Cardiac septum (tissue), 1 donor: Measurements from ENCODE around the gene ZNF213. TPM values are rescaled to one million over a fixed set of nuclear protein-coding genes. Genes with fewer than 3 reads are reported as not detected.
A peak's percentile ranks its signal among the peaks of the same experiment; 100 is the strongest.

Experiments
- DNase-seq: peaks from one replicate; pipeline ENCODE4 v3.0.0-alpha.2; 2020; ENCODE audit warnings: low spot score
- intact Hi-C: fragments of 100-400 bp; cut with DNase I; formaldehyde crosslinking; loops from one replicate; pipeline ENCODE4 v1.14.0; 2022
- total RNA-seq: library from RNA; stranded (reverse); fragmentation: NEBNext Ultra II Directional; extraction: Animal tissue kit (Norgen Biotek cat#: 25700); gene quantifications from one replicate; pipeline ENCODE4 v1.2.1, GENCODE V29; 2021
- donor health status: DM: no; HTN: no; CAD: no.

Gene ZNF213
- total RNA-seq, 1 donor from 2014 or later, result 7.5 TPM

GRCh38 chr16:3099395-3099731 is 35.5 kb upstream of the ZNF213 start:
- intact Hi-C loops, result loop anchor here (5.0 kb wide), 1 partner anchor 37 kb away; no protein-coding TSS in a partner anchor
- DNase-seq, result no peak

GRCh38 chr16:3099732-3100499 is 34.9 kb upstream of the ZNF213 start:
- DNase-seq, result peak; percentile 96
- intact Hi-C loops, result loop anchor here (5.0 kb wide), 1 partner anchor 38 kb away; no protein-coding TSS in a partner anchor

- DNase-seq, result no peak
- intact Hi-C loops, result no loop called here
Measured at GRCh38 chr16:3101018-3101840, 33.6 kb upstream of the ZNF213 start.

- DNase-seq, result peak; percentile 80
- intact Hi-C loops, result no loop called here
Measured at GRCh38 chr16:3101841-3102470, 32.9 kb upstream of the ZNF213 start.

GRCh38 chr16:3106205-3106928 is 28.5 kb upstream of the ZNF213 start:
- peak; percentile 96 for DNase-seq
- intact Hi-C loops, result no loop called here

- no peak for DNase-seq
Measured at GRCh38 chr16:3112058-3112880, 22.6 kb upstream of the ZNF213 start, which contains the start of gene ZNF205. ZNF205 (plus strand) TSS chr16:3112586; CDS start chr16:3113431, 845 bp downstream.

GRCh38 chr16:3112881-3113574 is 21.8 kb upstream of the ZNF213 start:
- intact Hi-C loops, result no loop called here
- no peak for DNase-seq

More at GRCh38 chr16:3112058-3112880, 22.6 kb upstream of the ZNF213 start, which contains the start of gene ZNF205:
- intact Hi-C loops, result no loop called here

GRCh38 chr16:3113765-3114479 is 20.9 kb upstream of the ZNF213 start:
- intact Hi-C loops, result no loop called here

GRCh38 chr16:3115003-3115402 is 19.8 kb upstream of the ZNF213 start:
- DNase-seq, result no peak
- intact Hi-C loops, result no loop called here

More at GRCh38 chr16:3113765-3114479, 20.9 kb upstream of the ZNF213 start:
- no peak for DNase-seq

- intact Hi-C loops, result no loop called here
- DNase-seq, result no peak
Measured at GRCh38 chr16:3115561-3115960, 19.3 kb upstream of the ZNF213 start.

- intact Hi-C loops, result no loop called here
- DNase-seq, result no peak
Measured at GRCh38 chr16:3118204-3118790, 16.5 kb upstream of the ZNF213 start.

GRCh38 chr16:3118846-3119245 is 16.0 kb upstream of the ZNF213 start:
- intact Hi-C loops, result no loop called here
- DNase-seq, result no peak

GRCh38 chr16:3119286-3119685 is 15.5 kb upstream of the ZNF213 start:
- DNase-seq, result no peak
- intact Hi-C loops, result no loop called here

- DNase-seq, result no peak
- intact Hi-C loops, result no loop called here
Measured at GRCh38 chr16:3119701-3120408, 15.0 kb upstream of the ZNF213 start.

GRCh38 chr16:3120435-3120834 is 14.4 kb upstream of the ZNF213 start:
- no peak for DNase-seq
- intact Hi-C loops, result no loop called here

- intact Hi-C loops, result no loop called here
- no peak for DNase-seq
Measured at GRCh38 chr16:3121851-3122467, 12.9 kb upstream of the ZNF213 start.
